Measurements from ENCODE around the gene GLI3.

DNA sequence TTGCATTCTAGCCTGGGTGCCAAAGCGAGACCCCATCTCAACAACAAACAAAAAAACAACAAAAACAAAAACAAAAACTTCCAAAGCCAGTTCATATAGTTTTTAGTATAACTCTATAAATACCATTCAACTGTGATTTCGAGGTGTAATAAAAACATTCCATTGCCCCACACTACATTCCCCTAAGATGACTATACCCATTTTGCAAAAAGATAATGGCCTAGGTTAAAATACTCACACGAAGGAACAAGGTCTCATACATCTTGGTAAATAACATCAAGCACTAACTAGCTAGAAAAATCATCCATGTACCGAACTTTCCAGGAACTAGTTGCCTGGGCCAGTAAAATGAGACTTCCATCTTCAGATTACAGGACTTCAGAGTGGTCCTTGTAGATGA is 55.4 kb downstream of the GLI3 start:
- TF ChIP-seq CTCF (conservative IDR thresholded peaks at IDR 0.05 in 1 of 2, IDR thresholded peaks at IDR 0.05 in 1 of 2; ENCODE audit: low read depth in 1 of 2, low read length in 2 of 2) (no peak), EZH2 (IDR thresholded peaks at IDR 0.05; ENCODE audit: low read length, missing control alignments) (no peak)

Data from fibroblast of lung (primary cell).